GM19467 (cell line): Measurements from ENCODE around the gene ADGRD2.

ENCODE experiments used
- ATAC-seq: cut with Tn5 transposase; IDR thresholded peaks from one replicate; pipeline ENCODE4 v1.9.1; 2021; ENCODE audit warnings: mild to moderate bottlenecking, moderate library complexity; ENCODE audit not compliant: unreplicated experiment

Gene ADGRD2

DNA sequence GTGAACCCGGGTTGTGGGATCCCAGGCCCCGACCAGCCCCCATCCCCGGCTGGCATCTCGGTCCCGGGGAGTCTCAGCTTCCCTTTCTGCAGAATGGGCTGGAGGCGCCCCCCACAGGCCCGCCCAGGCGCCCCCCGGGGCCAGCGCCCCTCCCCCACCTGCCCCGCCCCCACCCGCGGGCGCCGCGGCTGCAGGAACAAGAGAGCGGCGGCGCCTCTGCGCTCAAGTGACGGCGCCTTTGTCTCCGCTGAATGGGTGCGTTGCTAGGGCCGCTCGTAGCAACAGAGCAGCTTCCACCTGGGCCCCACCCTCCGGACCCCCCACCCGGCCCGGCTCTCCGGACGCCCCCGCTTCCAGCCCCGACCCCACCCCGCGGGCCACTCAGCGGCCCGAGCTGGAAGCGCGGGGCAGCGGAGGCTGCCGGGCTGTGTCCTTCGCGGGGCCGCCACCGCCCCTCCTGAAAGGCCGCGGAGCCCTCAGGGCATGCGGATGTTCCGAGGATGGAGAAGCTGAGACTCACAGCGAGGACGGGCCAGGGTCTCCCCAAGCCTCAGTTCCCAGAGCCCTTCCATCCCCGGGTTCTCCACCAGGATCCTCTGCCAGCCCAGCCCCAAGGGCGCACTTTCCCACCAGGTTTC lies 27.5 kb downstream of the ADGRD2 start:
- ATAC-seq = no peak

DNA sequence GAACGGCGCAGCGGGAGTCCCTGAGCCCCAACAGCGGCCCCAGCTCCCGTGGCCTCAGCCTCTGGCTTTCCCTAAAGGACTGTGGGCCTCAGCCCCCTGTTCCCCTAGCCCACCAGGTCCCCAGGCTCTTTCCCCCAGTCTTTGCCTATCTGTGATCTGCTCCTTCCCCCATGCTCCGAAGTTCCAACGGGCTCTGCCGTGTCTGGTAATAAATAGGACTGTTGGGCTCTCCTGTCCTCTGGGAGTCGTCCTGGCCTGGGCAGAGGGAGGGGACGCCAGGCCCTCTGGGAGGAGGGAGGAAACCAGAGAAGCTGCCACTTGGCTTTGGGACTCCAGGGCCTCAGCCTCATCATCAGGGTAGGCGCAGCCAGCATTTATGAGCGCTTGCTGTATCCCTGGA lies 28.1 kb downstream of the ADGRD2 start:
- no peak for ATAC-seq

DNA sequence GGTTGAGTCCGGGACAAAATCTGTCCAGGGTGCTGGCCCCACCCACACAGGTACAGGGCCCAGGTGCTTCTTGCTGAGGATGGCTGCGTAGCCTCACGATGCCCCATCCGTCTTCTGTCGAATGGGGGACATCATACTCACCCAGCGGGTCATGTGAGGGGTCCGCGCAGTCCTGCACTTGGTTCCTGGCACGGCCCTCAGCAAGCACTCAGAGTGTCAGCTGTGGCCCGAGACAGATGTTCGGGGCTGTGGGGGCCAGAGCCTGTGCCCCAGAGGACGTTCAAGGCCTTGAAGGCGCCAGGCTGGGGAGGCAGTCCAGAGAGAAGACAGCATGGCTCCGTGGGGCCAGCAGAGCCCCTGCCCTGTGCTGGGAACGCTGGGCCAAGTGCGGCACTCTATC lies 29.1 kb downstream of the ADGRD2 start:
- ATAC-seq = no peak

DNA sequence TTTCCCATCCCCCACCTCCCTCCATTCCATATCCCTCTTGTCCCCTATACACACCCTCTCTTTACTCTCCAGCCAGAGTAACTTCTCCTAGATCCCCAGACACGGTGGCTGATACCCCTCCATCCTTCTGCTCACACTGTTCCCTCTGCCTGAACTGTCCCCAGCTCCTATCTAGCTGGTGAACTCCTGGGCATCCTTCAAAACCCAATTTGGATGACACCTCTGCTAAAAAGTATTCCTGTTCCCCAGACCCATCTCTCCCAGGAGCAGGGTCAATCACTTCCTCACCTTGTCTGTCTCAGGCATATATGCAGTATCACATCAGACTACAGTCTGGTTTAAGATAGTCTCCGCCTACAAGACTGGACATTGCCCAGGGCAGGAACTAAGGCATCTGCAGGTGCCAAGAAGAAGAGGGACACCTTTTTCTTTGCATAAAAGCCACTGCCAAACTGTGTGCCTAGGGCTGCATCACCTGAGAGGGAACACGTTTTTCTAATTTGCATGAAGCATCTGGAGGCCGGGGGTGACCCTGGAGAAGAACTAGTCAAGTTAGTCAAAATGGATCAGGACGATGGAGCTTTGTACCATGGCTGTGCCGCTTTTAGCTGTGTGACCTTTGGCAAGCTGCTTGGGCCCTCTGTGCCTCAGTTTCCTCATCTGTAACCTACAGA lies 29.8 kb downstream of the ADGRD2 start:
- no peak for ATAC-seq

DNA sequence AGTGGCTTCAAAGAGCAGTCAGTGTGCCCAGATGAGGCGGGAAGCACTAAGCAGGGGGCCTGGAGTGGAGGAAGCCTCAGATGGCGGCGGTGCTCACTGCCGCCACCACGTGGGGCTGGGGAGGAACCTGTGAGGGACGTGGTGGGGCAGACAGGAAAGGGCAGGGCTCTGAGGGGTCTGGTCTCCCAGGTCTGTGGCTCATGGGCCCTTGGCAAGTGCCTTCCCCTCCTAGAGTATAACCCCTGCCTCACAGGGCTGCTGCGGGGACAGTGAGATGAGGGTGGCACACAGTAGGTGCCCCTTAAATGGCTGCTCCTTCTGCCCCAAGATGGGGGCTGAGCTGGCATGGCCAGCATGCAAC lies 30.4 kb downstream of the ADGRD2 start:
- ATAC-seq = no peak

DNA sequence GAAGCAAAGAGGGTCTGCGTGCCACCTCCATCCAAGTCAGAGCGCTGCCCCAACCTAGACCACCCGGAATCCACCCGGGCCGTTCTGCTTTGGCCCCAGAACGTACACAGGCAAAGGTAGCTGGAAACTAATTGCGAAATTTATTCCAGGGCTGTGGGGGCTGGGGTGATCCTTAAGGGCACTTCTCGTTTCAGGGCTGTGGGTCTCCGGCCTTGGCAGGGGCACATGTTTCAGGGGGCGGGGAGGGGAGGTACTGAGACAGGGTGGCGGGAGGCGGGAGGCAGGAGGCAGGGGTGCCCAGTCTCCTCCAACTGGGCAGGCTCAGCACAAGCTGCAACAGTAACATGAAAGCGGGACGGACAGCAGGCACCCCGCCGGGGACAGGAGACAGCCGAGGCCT lies 30.9 kb downstream of the ADGRD2 start:
- ATAC-seq = no peak

DNA sequence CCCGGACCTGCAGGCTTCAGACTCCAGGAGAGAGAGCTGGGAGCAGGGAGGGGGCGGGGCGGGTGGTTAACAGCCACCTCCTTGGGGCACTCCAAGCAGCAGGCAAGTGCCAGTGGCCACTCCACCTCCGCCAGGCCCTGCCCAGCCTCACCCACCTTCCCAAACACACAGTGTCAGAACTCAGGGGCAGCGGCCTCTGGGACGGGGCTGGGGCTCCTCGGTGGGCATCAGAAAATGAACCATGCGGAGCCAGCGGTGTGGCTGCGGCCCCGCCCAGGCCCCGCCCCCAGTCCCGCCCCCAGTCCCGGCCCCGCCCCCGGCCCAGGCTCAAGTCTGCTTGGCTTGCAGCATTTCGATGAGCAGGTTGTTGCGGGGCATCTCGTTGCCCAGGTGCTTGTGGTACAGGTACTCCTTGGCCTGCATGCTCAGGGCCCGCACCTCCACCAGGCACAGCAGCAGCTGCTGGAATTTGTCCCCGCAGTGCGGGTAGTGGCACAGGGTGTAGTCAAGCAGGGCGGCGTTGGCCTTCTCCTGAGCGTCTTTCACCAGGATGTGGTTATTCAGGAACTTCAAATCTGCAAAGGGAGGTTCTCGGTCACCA lies 32.3 kb downstream of the ADGRD2 start:
- no peak for ATAC-seq

DNA sequence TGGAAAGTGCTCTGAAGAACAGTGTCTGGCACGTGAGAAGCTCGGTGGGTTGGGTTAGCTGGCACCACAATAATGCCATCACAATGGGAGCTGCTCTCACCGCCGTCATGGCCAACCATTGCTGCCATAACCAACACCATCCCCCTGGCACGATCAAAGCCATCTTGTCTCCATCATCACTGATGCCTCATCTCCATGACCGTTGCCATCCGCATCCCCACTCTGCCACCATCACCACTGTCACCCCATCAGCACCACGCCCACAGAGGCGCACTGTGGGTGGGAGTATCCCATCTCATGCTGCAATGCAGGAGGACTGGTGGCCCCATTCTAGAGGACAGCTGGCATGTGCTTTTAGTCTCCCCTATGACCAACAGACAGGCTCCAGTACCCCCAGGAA lies 33.2 kb downstream of the ADGRD2 start:
- ATAC-seq = no peak

DNA sequence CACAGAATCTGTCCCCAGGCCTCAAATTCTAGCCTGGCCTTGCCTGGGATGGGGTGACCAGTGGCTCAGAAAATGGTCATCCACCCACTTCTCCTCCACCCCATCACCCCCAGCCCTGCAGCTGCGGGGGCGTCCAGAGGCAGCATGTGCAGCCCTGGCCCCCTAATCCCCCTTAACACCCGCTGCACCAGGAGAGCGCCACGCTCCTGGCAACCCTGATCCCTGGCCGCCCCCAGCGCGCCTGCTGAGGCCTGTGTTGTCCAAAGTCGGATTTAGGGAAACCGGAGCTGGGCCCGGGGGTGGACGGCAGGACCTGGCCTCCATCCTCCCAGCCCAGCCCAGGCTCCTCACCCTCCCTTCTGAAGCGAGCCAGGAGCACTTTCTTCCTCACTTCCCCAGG lies 35.0 kb downstream of the ADGRD2 start:
- ATAC-seq = no peak

DNA sequence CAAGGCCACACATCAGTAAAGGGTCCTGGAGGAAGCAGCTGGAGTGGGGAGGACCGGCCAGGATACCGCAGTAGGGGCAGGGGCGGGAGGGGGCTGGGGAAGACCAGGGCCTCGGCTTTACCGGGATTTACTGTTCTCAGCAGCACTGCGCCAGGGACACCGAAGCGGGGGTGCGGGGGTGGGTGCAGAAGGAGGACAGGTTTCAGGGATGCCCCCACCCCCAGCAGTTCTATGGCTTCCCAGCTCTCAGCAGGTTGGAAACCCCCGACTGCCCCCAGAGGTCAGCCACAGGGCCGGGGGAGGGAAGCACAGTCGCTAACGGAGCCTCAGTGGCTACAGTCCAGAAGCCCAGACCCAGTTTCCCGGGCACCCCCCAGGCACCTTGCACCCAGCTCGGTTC lies 35.7 kb downstream of the ADGRD2 start:
- ATAC-seq = no peak

DNA sequence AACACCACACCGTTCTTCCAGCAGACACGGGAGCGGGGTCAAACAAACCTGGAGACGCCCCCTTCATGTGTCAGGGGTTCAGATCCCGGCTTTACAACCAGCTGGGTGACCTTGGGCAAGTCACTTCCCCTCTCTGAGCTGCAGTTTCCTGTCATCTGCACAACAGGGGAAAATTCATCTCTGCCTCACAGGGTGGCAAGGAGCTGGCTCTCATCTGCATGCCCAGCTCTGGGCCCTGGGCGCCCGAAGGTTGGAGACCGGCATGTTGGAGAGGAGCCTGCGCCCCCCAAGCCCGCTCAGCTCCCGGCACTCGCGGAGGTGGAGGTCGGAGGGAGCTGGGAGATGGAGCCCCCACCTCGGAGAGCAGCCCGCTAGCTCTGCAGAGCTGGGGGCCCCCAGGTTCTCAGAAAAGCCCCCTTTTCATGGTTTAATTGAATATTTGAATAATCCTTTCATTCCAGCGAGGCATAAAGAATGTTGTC lies 36.6 kb downstream of the ADGRD2 start:
- no peak for ATAC-seq

DNA sequence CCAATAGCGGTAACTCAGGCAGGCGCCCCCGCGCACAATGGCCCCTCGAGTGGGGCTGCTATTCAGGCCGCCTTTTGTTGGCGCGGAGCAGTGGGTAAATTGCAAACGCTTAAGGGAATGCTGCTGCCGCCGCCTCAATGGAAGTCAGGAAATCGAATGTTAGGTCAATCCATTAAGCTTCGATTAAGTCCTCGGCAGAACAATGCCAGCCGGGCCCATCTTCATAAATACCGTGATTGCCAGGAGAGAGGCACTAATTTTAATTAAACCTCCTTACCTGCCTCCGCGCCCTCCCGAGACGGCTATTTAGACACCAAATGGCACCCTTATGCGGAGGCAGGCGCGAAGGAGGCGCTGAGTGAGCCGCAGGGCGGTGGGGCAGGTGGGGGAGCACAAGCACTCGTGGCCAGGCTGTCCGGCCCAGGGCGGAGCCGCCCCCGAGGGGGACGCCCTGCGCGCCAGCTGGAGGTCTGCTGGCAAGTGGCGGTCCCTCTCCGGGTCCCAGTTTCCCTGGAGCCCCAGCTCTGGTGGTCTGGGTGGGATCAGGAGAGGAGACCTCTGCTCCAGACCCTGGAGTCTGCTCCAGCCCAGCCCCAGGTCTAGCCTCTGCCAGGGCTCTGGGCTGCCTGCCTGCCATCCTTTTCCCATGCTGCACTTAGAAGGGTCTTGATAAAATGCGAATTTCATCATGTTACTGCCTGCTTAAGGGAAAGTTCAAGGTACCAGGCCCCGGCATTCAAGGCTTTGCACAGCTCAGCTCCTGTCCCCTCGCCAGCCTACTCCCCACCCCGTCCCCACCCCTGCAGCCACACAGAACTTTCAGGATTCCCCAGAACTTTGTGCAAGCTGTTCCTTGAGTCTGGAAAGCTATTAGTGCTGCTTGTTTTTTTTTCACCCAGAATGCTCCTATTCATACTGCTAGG lies 37.3 kb downstream of the ADGRD2 start:
- no peak for ATAC-seq

DNA sequence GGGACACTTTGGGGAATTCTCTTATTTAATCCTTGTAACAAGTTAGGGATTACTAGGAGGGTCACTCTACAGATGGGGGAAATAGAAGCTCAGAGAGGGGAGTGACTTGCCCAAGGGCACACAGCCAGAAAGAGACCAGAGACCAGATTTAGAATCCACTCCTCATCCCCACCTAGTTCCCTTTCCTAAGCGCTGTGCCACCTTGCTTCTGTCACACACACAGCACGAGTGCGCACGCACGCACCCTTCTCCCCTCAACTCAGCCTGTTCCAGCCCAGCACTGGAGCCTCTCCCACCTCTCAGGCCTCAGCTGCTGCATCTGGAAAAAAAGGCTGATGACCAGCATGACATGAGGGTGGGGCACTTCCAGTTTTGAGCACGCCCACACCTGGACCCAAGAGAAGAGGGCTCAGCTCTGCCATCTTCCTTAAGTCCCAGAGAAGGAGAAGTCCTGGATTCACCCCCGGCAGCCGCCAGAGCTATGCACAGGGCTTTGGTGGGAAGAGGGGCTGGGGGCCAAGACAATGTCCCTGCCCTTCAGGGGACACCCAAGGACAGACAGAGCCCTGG lies 38.5 kb downstream of the ADGRD2 start:
- ATAC-seq = no peak

DNA sequence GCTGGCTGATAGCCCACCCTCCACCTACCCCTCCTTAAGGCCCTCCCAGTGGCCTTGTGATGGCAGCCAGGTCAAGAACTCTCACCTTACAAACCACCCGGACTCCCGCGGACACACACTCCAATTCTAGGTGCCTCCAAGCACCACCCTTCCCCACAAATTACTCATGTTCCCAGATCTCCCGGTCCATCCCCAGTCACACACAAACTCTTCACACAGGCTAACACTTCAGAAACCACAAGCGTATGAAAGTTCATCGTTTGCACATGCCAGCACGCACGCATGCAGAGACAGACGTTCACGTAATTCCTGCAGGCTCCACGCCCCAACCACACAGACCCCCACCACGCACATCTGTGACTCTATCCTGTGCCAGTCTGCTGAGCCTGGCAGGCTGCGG lies 39.0 kb downstream of the ADGRD2 start:
- ATAC-seq = no peak

DNA sequence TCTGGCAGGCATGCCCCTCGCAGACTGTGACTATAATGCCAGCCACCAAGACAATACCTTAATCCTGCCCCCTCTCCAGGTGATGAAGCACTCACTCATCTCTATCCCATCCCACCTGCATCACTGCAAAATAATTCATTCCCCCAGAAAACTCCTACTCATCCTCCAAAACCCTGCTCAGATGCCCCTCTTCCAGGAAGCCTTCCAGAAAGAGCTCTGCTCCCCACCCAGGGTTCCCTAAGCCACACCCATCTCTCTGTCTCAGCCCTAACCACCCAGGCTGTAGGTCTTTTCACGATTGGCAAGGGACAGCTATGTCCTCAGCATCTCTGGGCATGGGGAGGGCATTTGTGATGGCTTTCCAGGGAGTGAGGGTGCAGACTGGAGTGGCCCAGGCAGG lies 39.8 kb downstream of the ADGRD2 start:
- ATAC-seq = no peak

DNA sequence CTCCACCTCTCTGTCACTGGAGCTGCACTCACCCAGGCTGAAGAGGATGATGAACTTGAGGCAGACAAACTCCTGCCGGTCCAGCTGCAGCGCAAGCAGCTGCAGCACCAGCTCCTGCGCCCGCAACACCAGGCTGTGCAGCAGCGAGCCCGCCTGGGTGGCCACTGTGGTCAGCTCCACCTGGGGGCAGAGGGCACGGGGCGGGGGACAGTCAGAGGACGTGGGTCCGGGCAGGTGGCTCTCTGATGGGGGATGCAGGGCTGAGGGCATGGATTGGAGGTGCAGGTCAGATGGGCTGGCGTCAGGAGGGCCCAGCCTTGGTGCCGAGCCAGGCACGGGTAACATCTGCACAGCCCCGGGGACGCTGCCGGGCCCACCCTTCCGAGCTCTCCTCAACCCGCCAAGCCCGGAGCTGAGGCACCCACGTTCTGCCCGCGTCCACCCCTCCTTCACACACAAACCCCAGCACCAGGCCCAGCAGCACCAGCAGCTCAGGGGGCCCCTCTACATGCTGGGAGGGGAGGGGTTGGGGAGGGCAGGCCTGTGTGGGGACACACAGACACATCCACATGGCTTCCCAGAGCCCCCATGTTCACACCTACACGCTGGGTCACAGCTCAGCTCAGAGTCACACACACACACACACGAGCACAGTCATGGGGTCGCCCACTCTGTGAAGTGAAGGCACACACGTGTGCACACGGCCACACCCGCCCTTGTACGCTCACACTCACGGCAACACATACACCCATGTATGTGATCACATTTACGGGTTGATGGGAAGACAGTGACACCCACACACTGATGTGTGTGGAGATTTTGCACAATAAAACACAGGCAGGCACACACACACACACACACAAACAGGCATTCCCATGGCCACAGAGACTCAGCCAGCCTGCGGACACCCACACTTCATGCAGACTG lies 41.1 kb downstream of the ADGRD2 start:
- no peak for ATAC-seq

DNA sequence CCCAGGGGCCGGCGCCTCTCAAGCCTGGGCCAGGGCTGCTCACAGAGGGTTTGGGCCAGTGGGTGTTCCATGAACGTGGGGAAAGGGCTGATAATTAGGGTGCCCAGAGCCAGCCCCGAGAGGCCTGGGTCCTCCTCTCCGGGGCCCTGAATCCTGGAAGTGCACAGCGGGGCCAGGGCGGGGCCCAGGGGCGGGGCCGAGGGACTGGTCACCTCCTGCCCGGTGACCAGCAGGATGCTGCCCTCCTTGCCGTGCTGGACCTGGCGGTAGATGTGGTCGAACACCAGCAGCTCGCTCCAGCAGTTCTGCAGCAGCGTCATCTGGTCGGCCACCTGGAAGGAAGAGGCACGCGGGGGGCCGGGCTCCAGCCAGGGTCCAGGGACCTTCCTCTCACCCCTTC lies 42.6 kb downstream of the ADGRD2 start:
- no peak for ATAC-seq

DNA sequence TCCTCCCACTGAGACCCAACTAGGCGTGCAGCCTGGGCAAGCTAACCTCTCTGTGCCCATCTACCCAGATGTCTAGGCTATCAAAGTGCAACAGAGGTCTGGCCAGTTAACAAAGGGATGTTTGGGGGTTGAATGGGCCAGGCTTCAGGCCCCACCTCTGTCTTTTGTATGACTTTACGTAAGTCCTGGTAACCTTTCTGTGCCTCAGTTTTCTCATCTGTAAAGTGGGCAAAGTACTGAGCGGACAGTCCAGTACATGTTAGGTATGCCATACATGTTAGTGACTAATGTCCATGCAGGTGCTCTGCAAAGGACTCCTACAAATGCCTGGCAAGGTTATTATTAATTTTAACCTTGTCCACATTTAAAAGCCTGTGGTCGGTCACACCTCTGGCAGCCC lies 43.0 kb downstream of the ADGRD2 start:
- no peak for ATAC-seq

DNA sequence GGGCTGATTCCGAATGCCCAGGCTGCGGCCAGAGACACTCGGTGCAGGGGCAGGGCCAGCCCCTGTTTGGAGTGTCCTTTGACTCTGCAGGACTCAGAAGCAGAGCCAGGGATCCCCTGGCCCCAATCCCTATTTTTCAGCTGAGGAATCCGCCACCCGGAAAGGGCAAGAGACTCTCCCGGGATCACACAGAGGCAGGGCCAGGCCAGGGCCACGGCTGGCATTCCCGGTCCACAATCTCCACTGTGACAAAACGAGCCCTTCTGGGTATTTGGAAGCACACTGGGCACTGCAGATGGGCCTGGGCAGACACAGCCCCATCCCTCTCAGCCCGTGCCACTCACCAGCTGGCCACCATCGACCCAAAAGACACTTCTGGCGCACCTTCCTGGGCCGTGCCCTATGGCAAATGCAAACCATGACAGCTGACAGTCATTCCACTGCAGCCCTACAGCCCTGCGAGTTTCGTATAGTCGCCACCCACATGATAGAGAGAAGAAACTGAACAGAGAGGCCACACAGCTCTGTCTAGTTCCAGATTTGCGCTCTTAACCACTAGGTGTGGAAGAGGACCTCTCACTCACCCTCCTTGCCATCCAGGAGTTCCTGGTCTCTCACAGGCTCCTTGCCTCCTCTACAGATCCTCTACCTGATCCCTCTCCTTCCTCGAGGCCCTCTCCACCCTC lies 43.7 kb downstream of the ADGRD2 start:
- no peak for ATAC-seq
